K562 (cell line): ENCODE measurements around the gene WTAP. TPM values are rescaled to one million over a fixed set of nuclear protein-coding genes. Genes with fewer than 3 reads are reported as not detected.

ENCODE experiments used
- BHLHE40 ChIP-seq: IDR thresholded peaks from 2 replicates; pipeline ENCODE4 v1.6.1; 2011; ENCODE audit warnings: low read length, improper control_type of control experiment
- CXXC5 ChIP-seq: fragments of 250-450 bp; sonication (Bioruptor Pico); IDR thresholded peaks from 2 replicates; pipeline ENCODE4 v1.8.0; 2022; ENCODE audit warnings: inconsistent platforms, mild to moderate bottlenecking, moderate library complexity
- DNMT1 ChIP-seq: fragments of 450-650 bp; IDR thresholded peaks from 2 replicates; pipeline ENCODE4 v1.6.1; 2016; ENCODE audit warnings: antibody characterized with exemption, mild to moderate bottlenecking
- HNRNPLL ChIP-seq: fragments of 200-400 bp; formaldehyde crosslinking; IDR thresholded peaks from 2 replicates; pipeline ENCODE4 v1.6.1; 2017; ENCODE audit warnings: low read length, low read depth, mild to moderate bottlenecking; ENCODE audit not compliant: poor library complexity, severe bottlenecking
- JUND ChIP-seq, 2 experiments: IDR thresholded peaks; 2 replicates in 1 of 2; 3 replicates in 1 of 2; pipeline ENCODE4 v1.6.1; 2011; ENCODE audit warnings: borderline replicate concordance in 2 of 2, low read depth in 2 of 2, low read length in 2 of 2, improper control_type of control experiment in 1 of 2, missing biosample characterization in 1 of 2, missing genetic modification characterization in 1 of 2, missing genetic modification reagents in 1 of 2
- NELFE ChIP-seq: IDR thresholded peaks from 2 replicates; pipeline ENCODE4 v1.6.1; 2011; ENCODE audit warnings: mild to moderate bottlenecking; ENCODE audit not compliant: insufficient read depth, insufficient read length
- NR2C2 ChIP-seq, 2 experiments: fragments of 200-800 bp in 1 of 2; sonication (Bioruptor generic) in 1 of 2; sonication (generic) in 1 of 2; formaldehyde crosslinking in 1 of 2; IDR thresholded peaks; 2 replicates each; pipeline versions ENCODE4 v1.6.1 to v1.8.0; 2016 to 2022; ENCODE audit warnings: mild to moderate bottlenecking in 1 of 2, missing compliant biosample characterization in 1 of 2, missing genetic modification characterization in 1 of 2, missing genetic modification reagents in 1 of 2
- PCBP1 ChIP-seq: fragments of 200-400 bp; formaldehyde crosslinking; IDR thresholded peaks from 2 replicates; pipeline ENCODE4 v1.6.1; 2018; ENCODE audit warnings: mild to moderate bottlenecking, low read depth, low read length; ENCODE audit not compliant: poor library complexity, severe bottlenecking
- PYGO2 ChIP-seq: fragments of 450-650 bp; IDR thresholded peaks from 2 replicates; pipeline ENCODE4 v1.6.1; 2016; ENCODE audit warnings: mild to moderate bottlenecking, missing genetic modification characterization, moderate library complexity, missing compliant biosample characterization
- RB1 ChIP-seq: fragments of 450-650 bp; IDR thresholded peaks from 2 replicates; pipeline ENCODE4 v1.6.1; 2017; ENCODE audit warnings: low read depth, mild to moderate bottlenecking
- RBBP5 ChIP-seq: fragments of 200-600 bp; sonication (generic); IDR thresholded peaks from 2 replicates; pipeline ENCODE4 v1.6.1; 2012; ENCODE audit warnings: borderline replicate concordance, mild to moderate bottlenecking, low read length, control low read depth, inconsistent platforms; ENCODE audit not compliant: insufficient read depth, poor library complexity, severe bottlenecking
- RNF2 ChIP-seq: sonication (generic); IDR thresholded peaks from 2 replicates; pipeline ENCODE4 v1.6.1; 2016
- SREBF1 ChIP-seq: fragments of 150-350 bp; IDR thresholded peaks from 2 replicates; pipeline ENCODE4 v1.6.1; 2014; ENCODE audit warnings: antibody characterized with exemption, low read depth, low read length, borderline replicate concordance
- TAF1 ChIP-seq: IDR thresholded peaks from 2 replicates; pipeline ENCODE4 v1.6.1; 2011; ENCODE audit warnings: mild to moderate bottlenecking, low read length, moderate library complexity; ENCODE audit not compliant: insufficient read depth, control insufficient read depth, severe bottlenecking; ENCODE audit errors: extremely low read depth
- TAF7 ChIP-seq: fragments of 450-650 bp; IDR thresholded peaks from 2 replicates; pipeline ENCODE4 v1.6.1; 2016; ENCODE audit warnings: missing genetic modification characterization, missing compliant biosample characterization
- ZFX ChIP-seq: sonication (generic); formaldehyde crosslinking; IDR thresholded peaks from 2 replicates; pipeline ENCODE4 v1.8.0; 2022; ENCODE audit warnings: mild to moderate bottlenecking, missing genetic modification reagents, moderate library complexity
- ZNF41 ChIP-seq: fragments of 250-450 bp; sonication (Bioruptor Pico); conservative IDR thresholded peaks from 2 replicates; pipeline ENCODE4 v1.4.0; 2020; ENCODE audit warnings: mild to moderate bottlenecking
- ZNF431 ChIP-seq: sonication (generic); formaldehyde crosslinking; IDR thresholded peaks from 2 replicates; pipeline ENCODE4 v1.8.0; 2022; ENCODE audit warnings: mild to moderate bottlenecking, missing genetic modification reagents
- polyA plus RNA-seq, 8 experiments: library from polyadenylated mRNA; depleted of rRNA in 4 of 8; stranded (reverse) in 5 of 8; unstranded in 3 of 8; fragments of >200 nt; fragmentation: Nextera tagmentation in 2 of 8; fragmentation: Illumina TruSeq in 1 of 8; extraction: Ambion mirVana in 2 of 8; extraction: Trizol in 1 of 8; gene quantifications; 2 replicates each; pipeline versions ENCODE4 v1.2.1 to v1.2.3, GENCODE V29; 2011 to 2014; ENCODE audit warnings: inconsistent platforms in 1 of 8, missing spikeins in 1 of 8
- total RNA-seq, 7 experiments: library from RNA; depleted of rRNA in 6 of 7; stranded (reverse); fragments of >200 nt in 6 of 7; fragmentation: Illumina TruSeq in 2 of 7; extraction: Trizol in 2 of 7; gene quantifications; 2 replicates each; pipeline versions ENCODE4 v1.2.1 to v1.2.3, GENCODE V29; 2011 to 2021; ENCODE audit warnings: low replicate concordance in 1 of 7
- TF ChIP-seq, protein P1 (sequence below): fragments of 250-450 bp; sonication (Bioruptor Pico); IDR thresholded peaks from 2 replicates; pipeline ENCODE4 v1.5.0; 2021
- TF ChIP-seq, protein P2 (sequence below), 2 experiments: fragments of 450-650 bp in 1 of 2; sonication (generic) in 1 of 2; formaldehyde crosslinking; conservative IDR thresholded peaks; 2 replicates each; pipeline versions ENCODE4 v1.4.0 to v1.8.1; 2020 to 2022; ENCODE audit warnings: mild to moderate bottlenecking in 1 of 2, missing genetic modification reagents in 1 of 2
- TF ChIP-seq, protein P3 (sequence below): fragments of 150-350 bp; conservative IDR thresholded peaks from 2 replicates; pipeline ENCODE4 v1.6.1; 2014; ENCODE audit warnings: low read length

WTAP gene
- total and polyA plus RNA-seq, 9 of the 15 experiments (the other 6 are each of a cell fraction or from before 2014, with no cell fraction given), result 52.4 to 156 (median 110) TPM

DNA sequence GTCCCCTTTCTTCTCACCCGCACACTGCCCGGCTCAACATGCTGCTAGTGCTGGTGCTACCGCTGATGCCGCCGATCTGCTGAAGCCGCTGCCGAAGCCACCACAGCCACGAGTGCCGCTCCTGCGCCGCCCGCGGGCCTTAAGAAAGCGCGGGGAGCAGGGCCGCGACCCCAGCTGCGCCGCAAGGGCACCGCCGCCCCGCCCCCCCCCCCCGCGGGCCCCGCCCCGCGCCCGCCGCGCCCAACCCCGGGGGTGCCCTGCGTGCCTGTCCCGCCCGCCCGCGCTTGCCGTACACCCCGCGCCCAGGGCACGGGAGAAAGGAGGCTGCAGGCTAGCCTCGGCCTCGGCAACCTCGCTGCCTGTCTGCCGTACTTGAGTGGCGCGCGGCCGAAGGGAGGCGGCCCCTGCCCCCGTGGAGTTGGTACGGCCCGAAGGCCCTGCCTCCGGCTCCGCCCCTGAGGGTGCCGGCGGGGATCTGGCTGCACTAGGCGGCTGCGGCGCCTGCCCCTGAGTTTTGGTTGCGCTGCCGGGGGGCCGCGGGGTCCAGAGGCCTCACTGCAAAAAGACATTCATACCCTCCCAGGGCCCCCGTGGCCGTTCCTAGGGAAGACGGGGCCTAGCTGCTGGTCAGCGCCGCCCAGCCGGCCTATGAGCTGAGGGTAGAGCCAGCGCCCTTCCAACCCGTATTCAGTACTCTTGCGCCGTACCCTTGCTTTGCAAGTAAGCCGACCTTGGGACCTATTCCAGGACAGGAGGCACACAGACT is 34.0 kb upstream of the WTAP start, which contains the start of gene SOD2 (continued):
- TF ChIP-seq HNRNPLL (peak; percentile 92), RBBP5 (peak; percentile 83), ZNF41 (CRISPR knock-in tag) (no peak; the same call in 1 of the 2 replicates), ZFX (CRISPR knock-in tag) (peak; percentile 95), RB1 (peak; percentile 96), NR2C2 (CRISPR knock-in tag; IDR thresholded peaks at IDR 0.05) (peak; percentile 71), NR2C2 (tag; IDR thresholded peaks at IDR 0.05) (peak; percentile 79), DNMT1 (no peak), RNF2 (peak; percentile 78; the same call in 1 of the 2 replicates), NELFE (no peak), JUND (IDR thresholded peaks at IDR 0.05; ENCODE audit: borderline replicate concordance, low read depth, low read length) (peak; percentile 96), JUND (tag; IDR thresholded peaks at IDR 0.05; ENCODE audit: borderline replicate concordance, low read depth, low read length) (no peak), SREBF1 (peak; percentile 89; the same call in 1 of the 2 replicates), ZNF431 (CRISPR knock-in tag) (no peak; the same call in 1 of the 2 replicates), TAF1 (peak; percentile 84), TAF7 (peak; percentile 65; the same call in 1 of the 2 replicates), BHLHE40 (peak; percentile 92), PCBP1 (peak; percentile 95), CXXC5 (peak; percentile 80), PYGO2 (tag) (no peak)
- TF ChIP-seq, protein P1, sequence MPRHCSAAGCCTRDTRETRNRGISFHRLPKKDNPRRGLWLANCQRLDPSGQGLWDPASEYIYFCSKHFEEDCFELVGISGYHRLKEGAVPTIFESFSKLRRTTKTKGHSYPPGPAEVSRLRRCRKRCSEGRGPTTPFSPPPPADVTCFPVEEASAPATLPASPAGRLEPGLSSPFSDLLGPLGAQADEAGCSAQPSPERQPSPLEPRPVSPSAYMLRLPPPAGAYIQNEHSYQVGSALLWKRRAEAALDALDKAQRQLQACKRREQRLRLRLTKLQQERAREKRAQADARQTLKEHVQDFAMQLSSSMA, result no peak
- TF ChIP-seq, protein P2, sequence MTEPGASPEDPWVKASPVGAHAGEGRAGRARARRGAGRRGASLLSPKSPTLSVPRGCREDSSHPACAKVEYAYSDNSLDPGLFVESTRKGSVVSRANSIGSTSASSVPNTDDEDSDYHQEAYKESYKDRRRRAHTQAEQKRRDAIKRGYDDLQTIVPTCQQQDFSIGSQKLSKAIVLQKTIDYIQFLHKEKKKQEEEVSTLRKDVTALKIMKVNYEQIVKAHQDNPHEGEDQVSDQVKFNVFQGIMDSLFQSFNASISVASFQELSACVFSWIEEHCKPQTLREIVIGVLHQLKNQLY (CRISPR knock-in tag; conservative IDR thresholded peaks at IDR 0.05), result peak in 1 of 2 experiments; percentile 72; a peak in 1 of 4 replicates
- TF ChIP-seq, protein P3, sequence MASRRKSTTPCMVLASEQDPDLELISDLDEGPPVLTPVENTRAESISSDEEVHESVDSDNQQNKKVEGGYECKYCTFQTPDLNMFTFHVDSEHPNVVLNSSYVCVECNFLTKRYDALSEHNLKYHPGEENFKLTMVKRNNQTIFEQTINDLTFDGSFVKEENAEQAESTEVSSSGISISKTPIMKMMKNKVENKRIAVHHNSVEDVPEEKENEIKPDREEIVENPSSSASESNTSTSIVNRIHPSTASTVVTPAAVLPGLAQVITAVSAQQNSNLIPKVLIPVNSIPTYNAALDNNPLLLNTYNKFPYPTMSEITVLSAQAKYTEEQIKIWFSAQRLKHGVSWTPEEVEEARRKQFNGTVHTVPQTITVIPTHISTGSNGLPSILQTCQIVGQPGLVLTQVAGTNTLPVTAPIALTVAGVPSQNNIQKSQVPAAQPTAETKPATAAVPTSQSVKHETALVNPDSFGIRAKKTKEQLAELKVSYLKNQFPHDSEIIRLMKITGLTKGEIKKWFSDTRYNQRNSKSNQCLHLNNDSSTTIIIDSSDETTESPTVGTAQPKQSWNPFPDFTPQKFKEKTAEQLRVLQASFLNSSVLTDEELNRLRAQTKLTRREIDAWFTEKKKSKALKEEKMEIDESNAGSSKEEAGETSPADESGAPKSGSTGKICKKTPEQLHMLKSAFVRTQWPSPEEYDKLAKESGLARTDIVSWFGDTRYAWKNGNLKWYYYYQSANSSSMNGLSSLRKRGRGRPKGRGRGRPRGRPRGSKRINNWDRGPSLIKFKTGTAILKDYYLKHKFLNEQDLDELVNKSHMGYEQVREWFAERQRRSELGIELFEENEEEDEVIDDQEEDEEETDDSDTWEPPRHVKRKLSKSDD, result no peak
